ENCODE results near the gene CXorf38.

DNA sequence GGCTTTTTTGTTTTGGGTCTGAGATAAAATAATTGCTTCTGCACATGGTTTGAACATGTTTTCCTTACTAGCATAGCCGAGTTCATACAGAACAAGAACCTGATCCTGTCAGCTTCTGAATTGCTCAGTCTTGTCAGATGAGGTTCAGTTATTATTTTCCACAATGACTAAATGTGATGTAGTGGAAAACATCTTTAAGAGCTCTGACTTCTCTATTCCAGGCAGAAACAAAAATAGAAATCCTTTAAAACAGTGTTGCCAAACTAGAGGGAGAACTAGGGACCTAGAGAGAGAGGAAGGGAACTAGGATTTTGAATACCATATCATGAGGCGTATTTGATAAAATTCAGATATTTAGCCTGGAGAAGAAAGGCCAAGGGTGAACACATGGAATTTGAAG lies 64.5 kb downstream of the CXorf38 start:
- TF ChIP-seq FOXA1 (IDR thresholded peaks at IDR 0.05) (no peak), FOXK2 (IDR thresholded peaks at IDR 0.05) (no peak), SUZ12 (IDR thresholded peaks at IDR 0.05) (no peak), LEF1 (IDR thresholded peaks at IDR 0.05; ENCODE audit: borderline replicate concordance) (no peak), ZNF384 (IDR thresholded peaks at IDR 0.05) (no peak), FOXM1 (IDR thresholded peaks at IDR 0.05; ENCODE audit: borderline replicate concordance) (no peak)
